ENCODE data around the gene ATP5F1A.
"Not testable (repeated sequence)": the region's sequence is repeated elsewhere in the genome, so short reads cannot be mapped to it uniquely, and the experiment has no call there.

ATP5F1A gene

GRCh38 chr18:46047369-46047768, 50.7 kb downstream of the ATP5F1A start:
- not testable (repeated sequence) for DNase-seq (ENCODE audit: low read depth in 2 of 2)

DNA sequence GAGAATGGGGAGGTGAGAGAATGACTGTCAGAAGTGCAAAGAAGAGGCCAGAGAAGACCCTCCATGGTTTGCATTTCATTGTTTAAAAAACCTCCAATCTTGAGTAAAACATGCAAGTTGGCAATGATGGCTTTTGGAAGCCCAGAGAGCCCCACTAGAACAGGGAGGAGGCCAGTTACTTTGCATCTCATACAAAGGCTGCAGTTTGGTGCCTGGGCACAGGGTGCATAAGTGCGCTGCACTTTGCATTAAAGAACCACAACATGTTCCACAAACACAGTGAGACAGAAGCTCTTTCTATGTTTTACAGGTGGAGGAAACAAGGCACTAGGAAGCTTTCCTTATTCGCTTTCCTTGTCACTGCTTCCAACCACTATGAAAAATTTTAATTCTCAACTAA, 51.4 kb downstream of the ATP5F1A start:
- DNase-seq (ENCODE audit: low read depth in 2 of 2) = no peak

GRCh38 chr18:46046126-46046525, 52.0 kb downstream of the ATP5F1A start:
- no peak for DNase-seq (ENCODE audit: low read depth in 2 of 2)

GRCh38 chr18:46042571-46043123, 55.4 kb downstream of the ATP5F1A start:
- DNase-seq (ENCODE audit: low read depth in 2 of 2) = no peak

DNA sequence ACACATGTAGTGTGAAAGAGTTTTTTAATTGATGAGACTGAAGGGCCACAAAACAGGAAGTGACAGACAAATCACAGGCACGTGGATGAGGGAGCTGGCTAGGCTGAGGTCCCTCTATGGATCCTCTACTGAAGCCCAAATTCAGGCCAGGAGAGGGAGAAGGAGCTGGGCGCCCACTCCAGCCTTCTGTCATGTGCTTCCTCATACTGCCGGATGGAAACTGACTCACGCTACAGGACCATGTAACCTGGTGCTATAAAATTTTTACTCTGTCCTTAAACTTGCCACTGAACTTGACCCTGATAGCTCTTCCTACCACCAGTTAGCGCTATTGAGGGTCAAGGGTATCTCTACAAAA, 57.4 kb downstream of the ATP5F1A start:
- no peak for DNase-seq (ENCODE audit: low read depth in 2 of 2)

GRCh38 chr18:46040033-46040746, 57.9 kb downstream of the ATP5F1A start:
- DNase-seq (ENCODE audit: low read depth in 2 of 2) = no peak

- no peak for DNase-seq (ENCODE audit: low read depth in 2 of 2)
These were observed 60.4 kb downstream of the ATP5F1A start for GRCh38 chr18:46037512-46038305.

- no peak for DNase-seq (ENCODE audit: low read depth in 2 of 2)
These were observed 62.1 kb downstream of the ATP5F1A start for GRCh38 chr18:46035696-46036680.

DNA sequence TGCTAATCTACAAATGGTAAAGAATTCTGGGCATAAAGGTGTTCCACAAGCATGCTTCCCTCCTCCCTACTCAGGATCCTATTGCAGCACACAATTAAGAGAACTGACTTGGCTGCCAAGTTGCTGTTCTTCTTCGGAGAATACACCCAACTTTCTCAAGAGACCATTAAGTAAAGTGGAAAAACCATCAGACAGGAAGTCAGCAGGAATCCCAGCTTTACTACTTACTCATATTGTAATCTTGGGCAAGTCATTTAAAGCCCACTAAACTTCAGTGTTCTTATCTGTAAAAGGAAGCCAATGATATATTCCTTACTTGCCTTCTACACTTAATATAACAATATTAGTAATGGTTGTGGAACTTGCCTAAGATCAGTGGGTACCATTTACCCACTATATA, 63.9 kb downstream of the ATP5F1A start:
- DNase-seq (ENCODE audit: low read depth in 2 of 2) = no peak

DNA sequence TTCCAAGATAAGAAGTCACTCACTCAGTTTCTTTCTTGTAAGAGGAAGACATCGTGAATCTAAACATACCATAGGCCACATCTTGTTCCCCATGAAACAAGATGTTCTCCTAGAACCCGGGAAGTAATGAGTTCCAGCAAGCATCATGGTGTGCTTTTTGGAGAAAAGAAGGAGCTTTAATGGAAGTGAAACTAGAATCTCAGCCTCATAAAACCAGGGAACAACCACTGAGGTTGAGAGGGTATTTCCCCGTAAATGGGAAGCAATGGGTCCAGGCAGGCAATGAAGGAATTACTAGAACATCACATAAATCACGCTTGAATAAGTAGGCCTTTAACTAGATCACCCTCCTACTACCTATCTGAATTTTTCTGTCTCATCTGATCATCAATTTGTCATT, 66.4 kb downstream of the ATP5F1A start:
- no peak for DNase-seq (ENCODE audit: low read depth in 2 of 2)
